Ishikawa (cell line): Measurements from ENCODE around the gene WNT7B.

Experiments used
- CEBPB ChIP-seq: IDR thresholded peaks from 2 replicates; pipeline ENCODE4 v1.6.1; 2012
- CREB1 ChIP-seq: IDR thresholded peaks from 2 replicates; pipeline ENCODE4 v1.6.1; 2012; ENCODE audit warnings: low read depth
- EGR1 ChIP-seq: IDR thresholded peaks from 2 replicates; pipeline ENCODE4 v1.6.1; 2012
- EP300 ChIP-seq: IDR thresholded peaks from 2 replicates; pipeline ENCODE4 v1.6.1; 2012; ENCODE audit warnings: borderline replicate concordance
- FOXM1 ChIP-seq: IDR thresholded peaks from 2 replicates; pipeline ENCODE4 v1.6.1; 2012; ENCODE audit warnings: low read depth, borderline replicate concordance
- MAX ChIP-seq: IDR thresholded peaks from 2 replicates; pipeline ENCODE4 v1.6.1; 2012
- NFIC ChIP-seq: IDR thresholded peaks from 2 replicates; pipeline ENCODE4 v1.6.1; 2012
- RAD21 ChIP-seq: IDR thresholded peaks from 2 replicates; pipeline ENCODE4 v1.6.1; 2012; ENCODE audit warnings: low read depth
- REST ChIP-seq: IDR thresholded peaks from 2 replicates; pipeline ENCODE4 v1.6.1; 2012; ENCODE audit warnings: low read depth, mild to moderate bottlenecking
- TAF1 ChIP-seq: IDR thresholded peaks from 2 replicates; pipeline ENCODE4 v1.6.1; 2012; ENCODE audit warnings: low read depth, mild to moderate bottlenecking
- TCF12 ChIP-seq: IDR thresholded peaks from 2 replicates; pipeline ENCODE4 v1.6.1; 2012; ENCODE audit warnings: low read depth
- TEAD4 ChIP-seq: IDR thresholded peaks from 2 replicates; pipeline ENCODE4 v1.6.1; 2012
- USF1 ChIP-seq: IDR thresholded peaks from 2 replicates; pipeline ENCODE4 v1.6.1; 2012
- YY1 ChIP-seq: IDR thresholded peaks from 2 replicates; pipeline ENCODE4 v1.6.1; 2012; ENCODE audit warnings: low read depth
- ZBTB7A ChIP-seq: IDR thresholded peaks from 2 replicates; pipeline ENCODE4 v1.6.1; 2012; ENCODE audit warnings: low read depth

The WNT7B gene

GRCh38 chr22:46000081-46001027 lies 23.4 kb upstream of the WNT7B start:
- no peak for TF ChIP-seq REST
- no peak for TF ChIP-seq CEBPB
- TF ChIP-seq TCF12, result no peak
- TF ChIP-seq ZBTB7A, result no peak
- no peak for TF ChIP-seq USF1
- TF ChIP-seq FOXM1, result no peak
- no peak for TF ChIP-seq YY1
- no peak for TF ChIP-seq MAX
- TF ChIP-seq CREB1, result no peak
- TF ChIP-seq TAF1, result no peak
- no peak for TF ChIP-seq RAD21
- TF ChIP-seq EGR1, result no peak
- no peak for TF ChIP-seq NFIC

GRCh38 chr22:45999379-45999971 lies 22.5 kb upstream of the WNT7B start:
- no peak for TF ChIP-seq REST

- TF ChIP-seq EP300 (no peak), NFIC (no peak), MAX (no peak), YY1 (no peak), EGR1 (no peak), ZBTB7A (no peak), TEAD4 (no peak), RAD21 (no peak), TCF12 (no peak), FOXM1 (no peak), CEBPB (no peak), REST (no peak), USF1 (no peak), CREB1 (no peak), TAF1 (no peak)
Observed at GRCh38 chr22:45998638-45999378, 21.8 kb upstream of the WNT7B start.
